CD4-positive, alpha-beta T cell (primary cell): ENCODE results near the gene C14orf119. TPM values are rescaled to one million over a fixed set of nuclear protein-coding genes. Genes with fewer than 3 reads are reported as not detected.
A peak's percentile ranks its signal among the peaks of the same experiment; 100 is the strongest.

Experiments
- ATAC-seq: fragments of 200-7000 bp; cut with Tn5 transposase; one replicate; pipeline ENCODE4 v1.10.0; 2022; ENCODE audit warnings: mild to moderate bottlenecking; ENCODE audit not compliant: poor library complexity
- CTCF ChIA-PET: fragments of 350-600 bp; sonication (Branson Sonifier 250); formaldehyde crosslinking; loops from one replicate; lab custom pipeline; 2021; ENCODE audit warnings: antibody characterized with exemption, inconsistent platforms; lab: Charles Lee
- POLR2A ChIA-PET: fragments of 350-600 bp; sonication (Branson Sonifier 250); formaldehyde crosslinking; loops from one replicate; lab custom pipeline; 2021; ENCODE audit warnings: antibody characterized with exemption, inconsistent platforms; lab: Charles Lee
- DNase-seq, 14 experiments: peaks; one replicate each; pipeline ENCODE4 v3.0.0-alpha.2; 2013 to 2020; ENCODE audit warnings: mixed read lengths in 2 of 14
- H3K27ac ChIP-seq, 2 donors: one replicate each; pipeline versions ENCODE4 v1.5.1 to v1.7.0; 2013; ENCODE audit warnings: low read length in 2 of 2, low read depth in 1 of 2, mild to moderate bottlenecking in 1 of 2
- H3K27me3 ChIP-seq, 2 experiments: 1 replicate in 1 of 2; 2 replicates in 1 of 2; pipeline versions ENCODE4 v1.6.1 to v1.7.0; 2013; ENCODE audit warnings: low read length in 2 of 2, control low read depth in 1 of 2, mild to moderate bottlenecking in 1 of 2, moderate library complexity in 1 of 2; ENCODE audit not compliant: insufficient read depth in 2 of 2, control insufficient read depth in 1 of 2
- H3K36me3 ChIP-seq: one replicate; pipeline ENCODE4 v1.6.1; 2013; ENCODE audit warnings: low read length, control low read depth; ENCODE audit not compliant: insufficient read depth
- H3K4me1 ChIP-seq: one replicate; pipeline ENCODE4 v1.6.1; 2013; ENCODE audit warnings: low read length, control low read depth; ENCODE audit not compliant: insufficient read depth
- H3K4me3 ChIP-seq: one replicate; pipeline ENCODE4 v1.5.1; 2013; ENCODE audit warnings: mild to moderate bottlenecking, low read length, moderate library complexity
- H3K9me3 ChIP-seq, 2 experiments: 1 replicate in 1 of 2; 2 replicates in 1 of 2; pipeline versions ENCODE4 v1.6.1 to v1.7.0; 2013; ENCODE audit warnings: low read length in 2 of 2, mild to moderate bottlenecking in 2 of 2, control low read depth in 1 of 2, moderate library complexity in 1 of 2; ENCODE audit not compliant: control insufficient read depth in 1 of 2, insufficient read depth in 1 of 2
- H3K27ac Mint-ChIP-seq: one replicate; pipeline ENCODE4 v1.8.0; 2020; ENCODE audit warnings: mixed read lengths
- H3K27me3 Mint-ChIP-seq: one replicate; pipeline ENCODE4 v1.8.0; 2021; ENCODE audit warnings: mixed read lengths
- H3K36me3 Mint-ChIP-seq: one replicate; pipeline ENCODE4 v1.8.0; 2021; ENCODE audit warnings: low read depth, mixed read lengths
- H3K4me1 Mint-ChIP-seq: one replicate; pipeline ENCODE4 v1.8.0; 2021; ENCODE audit warnings: low read depth, mixed read lengths
- H3K4me3 Mint-ChIP-seq: one replicate; pipeline ENCODE4 v1.8.0; 2020; ENCODE audit warnings: mild to moderate bottlenecking, mixed read lengths
- H3K9me3 Mint-ChIP-seq: one replicate; pipeline ENCODE4 v1.8.0; 2020; ENCODE audit warnings: mixed read lengths
- intact Hi-C, 2 experiments: fragments of 100-400 bp; cut with DNase I in 1 of 2; cut with micrococcal nuclease in 1 of 2; formaldehyde crosslinking; loops; one replicate each; pipeline versions ENCODE4 v1.15.1 to v1.9.0; 2023 to 2025; cut with DNase I, micrococcal nuclease
- total RNA-seq, 174 experiments: library from RNA in 2 of 174; stranded (reverse) in 2 of 174; gene quantifications; one replicate each; pipeline ENCODE4 v1.2.3 and lab custom pipeline; 2021 to 2026
- TF ChIP-seq, protein P1 (sequence below): fragments of 200-600 bp; IDR thresholded peaks from one replicate; pipeline ENCODE4 v1.8.0; 2022; ENCODE audit warnings: antibody characterized with exemption, mild to moderate bottlenecking

Gene C14orf119
- total RNA-seq, 2 experiments from 2014 or later, result 3.1 to 3.9 TPM

DNA sequence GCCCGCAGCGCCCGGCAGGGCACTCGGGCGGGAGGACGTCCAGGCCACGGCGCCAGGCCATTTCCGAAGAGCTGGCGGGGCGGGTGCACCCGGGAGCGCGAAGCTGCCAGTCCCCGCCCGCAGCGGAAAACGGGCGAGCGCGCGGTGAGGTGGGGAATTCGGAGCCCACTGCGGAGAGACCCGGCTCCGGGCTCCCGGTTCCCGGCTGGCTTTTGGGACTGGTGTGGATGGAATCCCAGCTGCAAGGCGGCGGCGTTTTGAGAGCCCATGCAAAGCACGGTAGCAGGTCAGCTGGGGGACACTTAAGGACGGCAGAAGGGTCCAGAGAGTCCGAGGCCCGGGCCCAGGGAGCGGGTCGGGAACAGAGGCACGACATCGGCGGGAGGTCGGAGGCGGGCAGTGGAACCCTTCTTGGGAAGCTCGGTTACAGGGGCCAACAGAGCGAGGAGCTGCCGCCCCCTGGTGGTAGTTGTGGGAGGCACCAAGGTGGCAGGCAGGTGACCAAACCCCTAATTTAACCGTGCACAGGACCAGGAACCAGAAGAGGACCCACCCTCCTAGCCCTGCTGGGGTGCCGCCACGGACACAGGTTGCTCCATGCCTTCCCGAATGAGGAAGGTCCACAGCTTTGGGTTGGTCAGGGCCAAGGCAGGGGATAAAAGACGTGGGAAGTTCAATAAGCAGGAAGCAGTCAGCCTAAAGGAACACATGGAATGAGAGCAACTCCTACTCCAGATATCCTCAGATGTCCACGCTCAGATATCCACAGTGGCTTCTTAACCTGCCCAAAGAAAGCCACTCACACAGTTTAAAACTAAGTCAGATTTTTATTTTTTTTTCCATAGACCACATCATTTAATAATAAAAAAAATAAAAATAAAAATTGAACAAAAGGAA, 37.3 kb upstream of the C14orf119 start:
- Mint-ChIP-seq H3K4me3 (peak overlapping the region; percentile 90), H3K9me3 (no peaks in the 10 kb centered on the region), H3K27ac (peak overlapping the region; percentile 63), H3K36me3 (peaks cover 54% of the 10 kb centered on the region), H3K27me3 (no peaks in the 10 kb centered on the region), H3K4me1 (peaks cover 18% of the 10 kb centered on the region)
- intact Hi-C loops, result loop anchor here (1.0 to 5.0 kb wide), 4 partner anchors 23 to 486 kb away; partner anchors contain the start of gene PSMB5 (in 1 of the 2)
- H3K4me3 ChIP-seq, result peak overlapping the region; percentile 75
- ATAC-seq (peak; percentile 73), DNase-seq (peak; percentile 74 to 94 (median 86))
- no peaks in the 10 kb centered on the region for H3K27me3 ChIP-seq
- no peak overlapping the region for H3K27ac ChIP-seq
- ChIA-PET CTCF (interaction anchor here (0.5 to 4.8 kb wide), 26 partner anchors 9 to 1113 kb away, joined by 3 to 136 read pairs (median 5); partner anchors contain the start of genes ACIN1, AJUBA, C14orf119 and PRMT5), POLR2A (interaction anchor here (0.6 to 2.5 kb wide), 19 partner anchors 10 to 488 kb away, joined by 3 to 42 read pairs (median 4); partner anchors contain the start of genes ACIN1, AJUBA, C14orf119 and HAUS4)
- H3K4me1 ChIP-seq, result peaks cover 24% of the 10 kb centered on the region
- H3K9me3 ChIP-seq, result no peaks in the 10 kb centered on the region
- peaks cover 37% of the 10 kb centered on the region for H3K36me3 ChIP-seq
- TF ChIP-seq, protein P1, sequence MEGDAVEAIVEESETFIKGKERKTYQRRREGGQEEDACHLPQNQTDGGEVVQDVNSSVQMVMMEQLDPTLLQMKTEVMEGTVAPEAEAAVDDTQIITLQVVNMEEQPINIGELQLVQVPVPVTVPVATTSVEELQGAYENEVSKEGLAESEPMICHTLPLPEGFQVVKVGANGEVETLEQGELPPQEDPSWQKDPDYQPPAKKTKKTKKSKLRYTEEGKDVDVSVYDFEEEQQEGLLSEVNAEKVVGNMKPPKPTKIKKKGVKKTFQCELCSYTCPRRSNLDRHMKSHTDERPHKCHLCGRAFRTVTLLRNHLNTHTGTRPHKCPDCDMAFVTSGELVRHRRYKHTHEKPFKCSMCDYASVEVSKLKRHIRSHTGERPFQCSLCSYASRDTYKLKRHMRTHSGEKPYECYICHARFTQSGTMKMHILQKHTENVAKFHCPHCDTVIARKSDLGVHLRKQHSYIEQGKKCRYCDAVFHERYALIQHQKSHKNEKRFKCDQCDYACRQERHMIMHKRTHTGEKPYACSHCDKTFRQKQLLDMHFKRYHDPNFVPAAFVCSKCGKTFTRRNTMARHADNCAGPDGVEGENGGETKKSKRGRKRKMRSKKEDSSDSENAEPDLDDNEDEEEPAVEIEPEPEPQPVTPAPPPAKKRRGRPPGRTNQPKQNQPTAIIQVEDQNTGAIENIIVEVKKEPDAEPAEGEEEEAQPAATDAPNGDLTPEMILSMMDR, result peak; percentile 91

GRCh38 chr14:23058654-23059504, 36.4 kb upstream of the C14orf119 start:
- Mint-ChIP-seq H3K36me3 (peaks cover 63% of the 10 kb centered on the region), H3K4me3 (peak overlapping the region; percentile 71), H3K9me3 (no peaks in the 10 kb centered on the region), H3K27ac (peak overlapping the region; percentile 59), H3K4me1 (peaks cover 18% of the 10 kb centered on the region), H3K27me3 (no peaks in the 10 kb centered on the region)
- POLR2A ChIA-PET, result interaction anchor here (0.6 to 2.5 kb wide), 15 partner anchors 10 to 489 kb away, joined by 3 to 42 read pairs (median 5); partner anchors contain the start of genes ACIN1, AJUBA, C14orf119 and HAUS4
- Histone ChIP-seq H3K4me3 (no peak overlapping the region), H3K27me3 (no peaks in the 10 kb centered on the region), H3K27ac (no peak overlapping the region), H3K36me3 (peaks cover 46% of the 10 kb centered on the region), H3K9me3 (no peaks in the 10 kb centered on the region), H3K4me1 (peaks cover 24% of the 10 kb centered on the region)
- TF ChIP-seq, protein P1, result no peak
- CTCF ChIA-PET, result interaction anchor here (0.9 to 4.8 kb wide), 20 partner anchors 8 to 502 kb away, joined by 3 to 136 read pairs (median 6); partner anchors contain the start of genes ACIN1, AJUBA, C14orf119 and PSMB5
- DNase-seq (peak in 1 of 14 experiments; percentile 34), ATAC-seq (no peak)
- intact Hi-C loops, result loop anchor here (1.0 to 5.0 kb wide), 3 partner anchors 64 to 487 kb away; no protein-coding TSS in a partner anchor
